ENCODE data around the gene MCF2L.

Gene MCF2L

GRCh38 chr13:112981451-112981850 is 12.4 kb downstream of the MCF2L start:
- DNase-seq (ENCODE audit: low read depth in 2 of 2): no peak

GRCh38 chr13:112982281-112983041 is 13.4 kb downstream of the MCF2L start:
- DNase-seq (ENCODE audit: low read depth in 2 of 2): no peak

- DNase-seq (ENCODE audit: low read depth in 2 of 2): no peak
Observed at GRCh38 chr13:112983042-112983305, 14.0 kb downstream of the MCF2L start.

GRCh38 chr13:112983428-112984196 is 14.6 kb downstream of the MCF2L start:
- DNase-seq (ENCODE audit: low read depth in 2 of 2): no peak

GRCh38 chr13:112984501-112984900 is 15.5 kb downstream of the MCF2L start:
- DNase-seq (ENCODE audit: low read depth in 2 of 2): no peak

- no peak for DNase-seq (ENCODE audit: low read depth in 2 of 2)
Observed at GRCh38 chr13:112984954-112985802, 16.2 kb downstream of the MCF2L start.

GRCh38 chr13:112985803-112986408 is 16.9 kb downstream of the MCF2L start:
- DNase-seq (ENCODE audit: low read depth in 2 of 2): no peak

GRCh38 chr13:112986470-112986869 is 17.5 kb downstream of the MCF2L start:
- no peak for DNase-seq (ENCODE audit: low read depth in 2 of 2)

GRCh38 chr13:112986946-112987681 is 18.1 kb downstream of the MCF2L start:
- DNase-seq (ENCODE audit: low read depth in 2 of 2): no peak

GRCh38 chr13:112987682-112988024 is 18.6 kb downstream of the MCF2L start:
- DNase-seq (ENCODE audit: low read depth in 2 of 2): no peak

- DNase-seq (ENCODE audit: low read depth in 2 of 2): no peak
Observed at GRCh38 chr13:112990783-112991182, 21.8 kb downstream of the MCF2L start.

GRCh38 chr13:112991609-112992008 is 22.6 kb downstream of the MCF2L start:
- DNase-seq (ENCODE audit: low read depth in 2 of 2): no peak

- no peak for DNase-seq (ENCODE audit: low read depth in 2 of 2)
Observed at GRCh38 chr13:112992931-112993680, 24.1 kb downstream of the MCF2L start.

- DNase-seq (ENCODE audit: low read depth in 2 of 2): no peak
Observed at GRCh38 chr13:112994084-112994780, 25.2 kb downstream of the MCF2L start.

GRCh38 chr13:112994781-112995355 is 25.9 kb downstream of the MCF2L start:
- no peak for DNase-seq (ENCODE audit: low read depth in 2 of 2)

GRCh38 chr13:112995395-112996191 is 26.6 kb downstream of the MCF2L start:
- DNase-seq (ENCODE audit: low read depth in 2 of 2): no peak

- no peak for DNase-seq (ENCODE audit: low read depth in 2 of 2)
Observed at GRCh38 chr13:112996671-112997091, 27.7 kb downstream of the MCF2L start.

- DNase-seq (ENCODE audit: low read depth in 2 of 2): no peak
Observed at GRCh38 chr13:112997188-112998130, 28.4 kb downstream of the MCF2L start.
